Ascending aorta (tissue), 2 donors: Measurements from ENCODE around the gene ZNF319. TPM values are rescaled to one million over a fixed set of nuclear protein-coding genes. Genes with fewer than 3 reads are reported as not detected.

Experiments used
- DNase-seq, 2 donors: peaks; one replicate each; pipeline ENCODE4 v3.0.0-alpha.2; 2019; ENCODE audit warnings: low spot score in 2 of 2
- H3K27ac ChIP-seq, 2 donors: fragments of 200-600 bp; sonication (generic); one replicate each; pipeline ENCODE4 v1.5.1; 2016 to 2017; ENCODE audit warnings: mild to moderate bottlenecking in 1 of 2
- H3K27me3 ChIP-seq: fragments of 200-600 bp; sonication (generic); one replicate; pipeline ENCODE4 v1.5.1; 2017
- H3K36me3 ChIP-seq, 2 donors: fragments of 200-600 bp; sonication (generic); one replicate each; pipeline ENCODE4 v1.5.1; 2016
- H3K4me1 ChIP-seq, 2 donors: fragments of 200-600 bp; sonication (generic); one replicate each; pipeline ENCODE4 v1.5.1; 2016 to 2017; ENCODE audit warnings: mild to moderate bottlenecking in 1 of 2
- H3K4me3 ChIP-seq, 2 donors: fragments of 200-600 bp; sonication (generic); one replicate each; pipeline ENCODE4 v1.5.1; 2016 to 2017; ENCODE audit warnings: mild to moderate bottlenecking in 1 of 2
- H3K9me3 ChIP-seq, 2 donors: fragments of 200-600 bp; sonication (generic); one replicate each; pipeline ENCODE4 v1.5.1; 2016
- intact Hi-C: fragments of 100-400 bp; cut with DNase I; formaldehyde crosslinking; loops from one replicate; pipeline ENCODE4 v1.15.1; 2023
- total RNA-seq: library from RNA; depleted of rRNA; stranded (reverse); fragments of >200 nt; gene quantifications from one replicate; pipeline ENCODE4 v1.1.0, GENCODE V29; 2016
- TF ChIP-seq, protein P1 (sequence below), 3 experiments: fragments of 200-600 bp in 2 of 3; fragments of 450-650 bp in 1 of 3; sonication (generic) in 2 of 3; IDR thresholded peaks; one replicate each; pipeline ENCODE4 v1.5.1; 2016 to 2019; ENCODE audit warnings: antibody characterized with exemption in 3 of 3, mild to moderate bottlenecking in 1 of 3, moderate library complexity in 1 of 3

ZNF319 gene
- total RNA-seq, 1 donor from 2014 or later = 17.5 TPM

- peaks cover 0 to 5% of the 10 kb centered on the region in 2 donors for H3K4me1 ChIP-seq
- intact Hi-C loops = no loop called here
- no peaks in the 10 kb centered on the region for H3K9me3 ChIP-seq
- no peak overlapping the region for H3K27ac ChIP-seq
- no peak for DNase-seq
- peaks cover 16 to 17% of the 10 kb centered on the region in 2 donors for H3K36me3 ChIP-seq
- H3K4me3 ChIP-seq = no peak overlapping the region
- no peaks in the 10 kb centered on the region for H3K27me3 ChIP-seq
- TF ChIP-seq, protein P1, sequence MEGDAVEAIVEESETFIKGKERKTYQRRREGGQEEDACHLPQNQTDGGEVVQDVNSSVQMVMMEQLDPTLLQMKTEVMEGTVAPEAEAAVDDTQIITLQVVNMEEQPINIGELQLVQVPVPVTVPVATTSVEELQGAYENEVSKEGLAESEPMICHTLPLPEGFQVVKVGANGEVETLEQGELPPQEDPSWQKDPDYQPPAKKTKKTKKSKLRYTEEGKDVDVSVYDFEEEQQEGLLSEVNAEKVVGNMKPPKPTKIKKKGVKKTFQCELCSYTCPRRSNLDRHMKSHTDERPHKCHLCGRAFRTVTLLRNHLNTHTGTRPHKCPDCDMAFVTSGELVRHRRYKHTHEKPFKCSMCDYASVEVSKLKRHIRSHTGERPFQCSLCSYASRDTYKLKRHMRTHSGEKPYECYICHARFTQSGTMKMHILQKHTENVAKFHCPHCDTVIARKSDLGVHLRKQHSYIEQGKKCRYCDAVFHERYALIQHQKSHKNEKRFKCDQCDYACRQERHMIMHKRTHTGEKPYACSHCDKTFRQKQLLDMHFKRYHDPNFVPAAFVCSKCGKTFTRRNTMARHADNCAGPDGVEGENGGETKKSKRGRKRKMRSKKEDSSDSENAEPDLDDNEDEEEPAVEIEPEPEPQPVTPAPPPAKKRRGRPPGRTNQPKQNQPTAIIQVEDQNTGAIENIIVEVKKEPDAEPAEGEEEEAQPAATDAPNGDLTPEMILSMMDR (IDR thresholded peaks at IDR 0.05) = no peak
Measured at GRCh38 chr16:58018803-58019202, 18.3 kb upstream of the ZNF319 start.

GRCh38 chr16:58016840-58017446, 16.5 kb upstream of the ZNF319 start:
- Histone ChIP-seq H3K36me3 (peaks cover 29 to 31% of the 10 kb centered on the region in 2 donors), H3K4me3 (no peak overlapping the region), H3K27me3 (no peaks in the 10 kb centered on the region), H3K9me3 (no peaks in the 10 kb centered on the region), H3K27ac (no peak overlapping the region), H3K4me1 (no peaks in the 10 kb centered on the region)
- TF ChIP-seq, protein P1 (IDR thresholded peaks at IDR 0.05) = no peak
- intact Hi-C loops = no loop called here
- no peak for DNase-seq

DNA sequence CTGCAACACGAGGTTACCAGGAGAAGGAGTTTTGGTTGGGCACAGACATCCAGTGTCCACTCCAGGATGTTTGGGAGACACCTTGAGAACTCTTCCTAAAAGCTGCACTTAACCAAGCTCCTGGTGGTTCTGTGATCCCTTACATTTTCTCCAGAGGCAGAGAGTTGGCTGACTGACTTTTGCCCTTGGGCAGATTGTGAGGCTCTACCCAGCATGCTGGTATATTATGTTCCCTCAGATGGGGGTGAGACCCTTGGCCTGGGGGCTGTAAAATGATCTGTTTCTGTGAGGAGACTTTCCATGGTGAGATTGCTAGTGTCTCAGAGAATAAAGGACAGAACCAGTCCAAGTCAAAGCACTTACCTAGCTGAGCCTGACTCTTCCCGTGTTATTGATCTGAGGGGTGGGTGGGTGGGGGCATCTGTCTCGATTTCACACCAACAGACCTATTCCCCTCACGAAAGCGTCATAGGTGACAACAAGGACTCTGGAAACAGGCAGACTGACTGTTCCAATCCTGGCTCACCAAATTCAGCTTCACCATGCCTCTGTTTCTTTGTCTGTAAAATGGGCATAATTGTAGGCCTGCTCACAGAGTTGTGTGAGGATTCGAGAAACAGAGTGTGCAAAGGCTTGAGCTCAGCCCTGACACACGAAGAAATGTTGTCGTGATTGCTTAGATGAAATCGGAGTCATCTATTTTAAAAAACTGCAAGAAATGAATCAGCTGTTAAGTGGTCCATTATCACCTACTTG, 12.9 kb upstream of the ZNF319 start:
- Histone ChIP-seq H3K27ac (no peak overlapping the region), H3K4me3 (no peak overlapping the region), H3K27me3 (no peaks in the 10 kb centered on the region), H3K4me1 (no peaks in the 10 kb centered on the region), H3K9me3 (no peaks in the 10 kb centered on the region), H3K36me3 (peaks cover 34 to 47% of the 10 kb centered on the region in 2 donors)
- intact Hi-C loops = no loop called here
- no peak for DNase-seq
- TF ChIP-seq, protein P1 (IDR thresholded peaks at IDR 0.05) = no peak

- intact Hi-C loops = no loop called here
- H3K9me3 ChIP-seq = no peaks in the 10 kb centered on the region
- no peaks in the 10 kb centered on the region for H3K4me1 ChIP-seq
- H3K36me3 ChIP-seq = peaks cover 30 to 42% of the 10 kb centered on the region in 2 donors
- no peak overlapping the region for H3K27ac ChIP-seq
- H3K27me3 ChIP-seq = no peaks in the 10 kb centered on the region
- H3K4me3 ChIP-seq = no peak overlapping the region
- TF ChIP-seq, protein P1 (IDR thresholded peaks at IDR 0.05) = no peak
- DNase-seq = no peak
Measured at GRCh38 chr16:58012481-58012880, 12.0 kb upstream of the ZNF319 start.

GRCh38 chr16:58011652-58012051, 11.2 kb upstream of the ZNF319 start:
- H3K36me3 ChIP-seq = peaks cover 30 to 38% of the 10 kb centered on the region in 2 donors
- no peaks in the 10 kb centered on the region for H3K4me1 ChIP-seq
- no peak overlapping the region for H3K4me3 ChIP-seq
- no peak overlapping the region for H3K27ac ChIP-seq
- TF ChIP-seq, protein P1 (IDR thresholded peaks at IDR 0.05) = no peak
- DNase-seq = no peak
- no peaks in the 10 kb centered on the region for H3K27me3 ChIP-seq
- intact Hi-C loops = no loop called here
- no peaks in the 10 kb centered on the region for H3K9me3 ChIP-seq
